Endothelial cell of hepatic sinusoid (primary cell): ENCODE data around the gene KIF26B.

Experiments
- in situ Hi-C: cut with HindIII; loops from 2 replicates; pipeline ENCODE4 v1.10.0; 2017; ENCODE audit warnings: low sequenced_read_pairs

KIF26B gene

GRCh38 chr1:245605480-245606156 lies 450.8 kb downstream of the KIF26B start:
- in situ Hi-C loops, result no loop called here

- in situ Hi-C loops, result no loop called here
These were observed 451.5 kb downstream of the KIF26B start for GRCh38 chr1:245606157-245606725.

GRCh38 chr1:245608271-245608670 lies 453.5 kb downstream of the KIF26B start:
- in situ Hi-C loops, result no loop called here

- in situ Hi-C loops, result no loop called here
These were observed 454.8 kb downstream of the KIF26B start for GRCh38 chr1:245609354-245610150.

GRCh38 chr1:245611251-245611650 lies 456.5 kb downstream of the KIF26B start:
- in situ Hi-C loops, result no loop called here

GRCh38 chr1:245614476-245614875 lies 459.7 kb downstream of the KIF26B start:
- in situ Hi-C loops, result no loop called here

GRCh38 chr1:245615001-245615400 lies 460.2 kb downstream of the KIF26B start:
- in situ Hi-C loops, result no loop called here

- in situ Hi-C loops, result no loop called here
These were observed 466.8 kb downstream of the KIF26B start for GRCh38 chr1:245621589-245621988.

- in situ Hi-C loops, result no loop called here
These were observed 467.7 kb downstream of the KIF26B start for GRCh38 chr1:245622332-245623014.

- in situ Hi-C loops, result no loop called here
These were observed 486.6 kb downstream of the KIF26B start for GRCh38 chr1:245641384-245641783.

- in situ Hi-C loops, result no loop called here
These were observed 490.6 kb downstream of the KIF26B start for GRCh38 chr1:245645406-245645805.

GRCh38 chr1:245645894-245646293 lies 491.1 kb downstream of the KIF26B start:
- in situ Hi-C loops, result no loop called here

- in situ Hi-C loops, result no loop called here
These were observed 494.2 kb downstream of the KIF26B start for GRCh38 chr1:245648749-245649522.

GRCh38 chr1:245649666-245650065 lies 494.9 kb downstream of the KIF26B start:
- in situ Hi-C loops, result loop anchor here (5.0 kb wide), 2 partner anchors 68 to 102 kb away; no protein-coding TSS in a partner anchor

GRCh38 chr1:245650441-245650960 lies 495.7 kb downstream of the KIF26B start:
- in situ Hi-C loops, result loop anchor here (5.0 kb wide), 2 partner anchors 67 to 103 kb away; no protein-coding TSS in a partner anchor

GRCh38 chr1:245651093-245651492 lies 496.3 kb downstream of the KIF26B start:
- in situ Hi-C loops, result loop anchor here (5.0 kb wide), 2 partner anchors 66 to 104 kb away; no protein-coding TSS in a partner anchor

GRCh38 chr1:245652116-245652515 lies 497.3 kb downstream of the KIF26B start:
- in situ Hi-C loops, result loop anchor here (5.0 kb wide), 2 partner anchors 65 to 105 kb away; no protein-coding TSS in a partner anchor

- in situ Hi-C loops, result loop anchor here (5.0 kb wide), 2 partner anchors 64 to 106 kb away; no protein-coding TSS in a partner anchor
These were observed 498.1 kb downstream of the KIF26B start for GRCh38 chr1:245652660-245653427.

GRCh38 chr1:245654460-245655050 lies 499.8 kb downstream of the KIF26B start:
- in situ Hi-C loops, result loop anchor here (5.0 kb wide), 2 partner anchors 63 to 107 kb away; no protein-coding TSS in a partner anchor
